CD4-positive, alpha-beta T cell treated with Interleukin-15 for 1 hour (primary cell): ENCODE data around the gene HK1.
A peak's percentile ranks its signal among the peaks of the same experiment; 100 is the strongest.

ENCODE experiments used
- DNase-seq: peaks from one replicate; pipeline ENCODE4 v3.0.0-alpha.2; 2020

The HK1 gene

DNA sequence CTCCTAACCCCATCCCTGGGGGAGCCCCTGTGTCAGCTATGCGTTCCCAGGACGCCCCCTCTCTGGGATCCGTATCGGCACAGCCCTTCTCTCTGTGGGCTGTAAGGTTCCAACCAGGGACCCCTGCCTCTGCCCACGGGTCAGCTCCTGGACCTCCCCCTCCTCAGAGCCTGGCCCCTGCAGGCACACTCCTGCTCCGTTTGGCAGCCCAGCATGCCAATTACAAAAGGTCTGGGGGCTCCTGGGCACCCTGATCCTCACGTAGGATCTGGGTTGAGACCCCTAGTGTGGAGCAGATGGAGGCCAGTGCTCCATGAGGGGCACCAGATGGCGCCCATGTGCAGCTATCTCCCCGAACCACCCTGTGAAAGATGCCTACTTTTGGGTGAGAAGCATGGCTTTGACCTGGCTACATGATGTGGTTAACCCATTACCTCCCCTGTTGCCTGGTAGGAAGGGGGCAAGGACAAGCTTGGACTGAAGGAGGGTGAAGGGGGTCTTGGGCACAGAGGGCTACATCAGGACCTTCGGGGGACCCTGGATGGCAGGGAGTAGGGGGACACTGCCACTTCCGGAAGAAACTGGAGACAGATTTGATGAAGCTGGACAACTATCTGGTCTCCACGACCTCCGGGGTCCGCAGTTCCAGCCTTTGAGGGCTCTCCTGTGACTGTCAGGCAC lies 129.5 kb downstream of the HK1 start:
- DNase-seq: peak; percentile 36

DNA sequence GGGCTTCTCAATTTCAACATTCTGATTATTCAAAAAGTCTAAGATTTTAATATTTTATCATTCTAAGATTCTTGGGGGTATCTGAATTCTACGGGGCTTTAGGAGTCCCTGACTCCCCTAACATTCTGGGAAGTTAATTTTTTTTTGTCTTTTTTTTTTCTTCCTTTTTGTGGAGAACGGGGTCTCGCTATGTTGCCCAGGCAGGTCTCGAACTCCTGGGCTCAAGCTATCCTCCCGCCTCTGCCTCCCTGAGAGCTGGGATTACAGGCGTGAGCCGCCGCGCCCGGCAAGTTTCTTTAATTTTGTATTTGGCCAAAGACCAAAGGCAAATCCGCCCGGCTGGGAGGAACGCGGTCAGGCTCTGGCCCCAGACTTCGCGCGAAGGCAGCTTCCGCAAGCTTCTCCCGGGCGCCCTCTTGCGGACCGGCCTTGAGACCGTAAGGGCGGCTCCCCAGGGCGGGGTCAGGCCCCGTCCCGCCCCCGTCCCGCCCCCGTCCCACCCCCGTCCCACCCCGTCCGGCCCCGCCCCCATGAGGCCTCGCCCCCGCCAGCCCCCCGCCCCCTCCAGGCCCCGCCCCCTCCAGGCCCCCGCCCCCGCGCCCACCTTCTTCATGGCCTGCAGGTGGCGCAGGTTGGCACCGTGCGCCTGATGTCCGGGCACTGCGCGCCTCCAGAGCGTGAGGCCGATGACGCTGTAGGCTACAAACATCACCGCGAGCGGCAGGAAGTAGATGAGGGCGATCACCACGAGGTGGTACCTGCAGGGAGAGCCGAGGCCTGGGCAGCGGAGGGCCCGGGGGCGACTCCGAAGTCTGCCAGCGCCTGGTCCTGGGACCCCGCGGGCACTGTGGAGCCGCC lies 130.3 kb downstream of the HK1 start:
- DNase-seq: peak; percentile 92

DNA sequence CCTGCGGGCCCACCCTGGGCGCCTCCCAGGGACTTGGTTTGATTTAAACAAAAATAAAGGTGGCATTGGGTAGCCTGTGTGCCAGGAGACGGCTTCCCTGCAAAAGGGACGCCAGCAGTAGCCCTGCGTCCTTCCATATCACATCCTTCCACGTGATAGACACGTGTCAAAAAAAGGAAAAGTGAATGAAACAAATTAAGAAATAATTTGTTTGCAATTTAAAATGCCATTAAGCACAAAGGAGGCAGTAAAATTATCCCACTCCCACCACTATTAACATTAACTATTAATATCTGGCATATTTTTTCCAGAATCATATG lies 130.8 kb downstream of the HK1 start:
- no peak for DNase-seq

GRCh38 chr10:69409968-69410367 lies 131.7 kb downstream of the HK1 start:
- DNase-seq: peak; percentile 60

- no peak for DNase-seq
These were observed 132.2 kb downstream of the HK1 start for GRCh38 chr10:69410487-69410886.

GRCh38 chr10:69411476-69411875 lies 133.2 kb downstream of the HK1 start:
- no peak for DNase-seq

DNA sequence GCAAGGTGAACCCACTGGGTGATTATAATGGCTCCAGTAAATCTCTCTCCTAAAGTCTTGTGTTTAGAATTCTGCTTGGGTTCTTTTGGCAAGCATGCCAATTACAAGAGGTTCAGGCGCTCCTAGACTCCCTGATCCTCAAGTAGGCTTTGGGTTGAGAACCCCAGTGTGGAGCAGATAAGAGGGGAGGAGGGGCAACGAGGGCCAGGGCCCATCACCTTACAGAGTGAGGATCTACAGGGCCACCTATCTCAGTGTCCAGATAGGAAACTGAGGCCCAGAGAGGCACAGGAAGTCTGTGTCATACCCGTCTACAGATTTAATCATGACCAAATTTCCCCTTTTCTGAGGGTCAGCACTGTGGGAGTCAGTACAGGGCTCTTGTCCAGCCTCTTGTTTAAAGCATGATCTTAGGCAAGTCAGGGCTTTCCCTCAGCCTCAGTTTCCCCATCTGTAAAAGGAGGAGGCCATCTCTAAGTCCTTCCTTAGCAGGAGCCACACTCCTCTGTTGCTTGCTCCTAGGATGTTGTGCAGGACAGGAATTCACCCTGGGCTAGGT lies 134.0 kb downstream of the HK1 start:
- DNase-seq: no peak

DNA sequence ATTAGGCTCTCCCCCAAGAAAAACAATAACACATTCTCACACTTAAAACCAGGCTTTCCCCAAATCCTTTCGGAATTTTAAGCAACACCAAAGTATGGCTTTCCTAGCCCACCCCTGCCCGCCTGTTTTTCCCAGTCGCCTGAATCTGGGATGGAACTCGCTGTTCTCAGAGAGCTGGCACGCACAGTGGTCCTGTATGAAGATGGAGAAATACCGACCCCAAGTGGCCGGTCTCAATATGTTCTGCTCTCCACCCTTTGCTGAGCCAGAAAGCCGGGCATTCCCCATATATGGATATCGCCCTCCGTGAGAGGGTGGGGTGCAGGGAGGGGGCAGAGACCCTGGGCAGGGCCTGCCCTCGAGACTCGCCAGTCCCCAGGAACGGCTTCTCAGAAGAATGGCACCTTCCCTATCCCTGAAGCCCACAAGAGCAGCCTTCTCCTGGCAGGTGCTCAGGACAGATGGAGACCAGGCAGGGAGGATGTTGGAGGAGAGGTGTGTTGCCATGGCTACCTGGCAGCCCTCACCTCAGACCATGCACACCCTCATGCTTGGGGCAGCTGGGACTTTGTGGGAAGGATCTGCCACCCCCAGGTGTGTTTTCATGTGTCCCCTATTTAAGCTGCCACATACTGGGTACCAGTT lies 135.0 kb downstream of the HK1 start:
- no peak for DNase-seq

DNA sequence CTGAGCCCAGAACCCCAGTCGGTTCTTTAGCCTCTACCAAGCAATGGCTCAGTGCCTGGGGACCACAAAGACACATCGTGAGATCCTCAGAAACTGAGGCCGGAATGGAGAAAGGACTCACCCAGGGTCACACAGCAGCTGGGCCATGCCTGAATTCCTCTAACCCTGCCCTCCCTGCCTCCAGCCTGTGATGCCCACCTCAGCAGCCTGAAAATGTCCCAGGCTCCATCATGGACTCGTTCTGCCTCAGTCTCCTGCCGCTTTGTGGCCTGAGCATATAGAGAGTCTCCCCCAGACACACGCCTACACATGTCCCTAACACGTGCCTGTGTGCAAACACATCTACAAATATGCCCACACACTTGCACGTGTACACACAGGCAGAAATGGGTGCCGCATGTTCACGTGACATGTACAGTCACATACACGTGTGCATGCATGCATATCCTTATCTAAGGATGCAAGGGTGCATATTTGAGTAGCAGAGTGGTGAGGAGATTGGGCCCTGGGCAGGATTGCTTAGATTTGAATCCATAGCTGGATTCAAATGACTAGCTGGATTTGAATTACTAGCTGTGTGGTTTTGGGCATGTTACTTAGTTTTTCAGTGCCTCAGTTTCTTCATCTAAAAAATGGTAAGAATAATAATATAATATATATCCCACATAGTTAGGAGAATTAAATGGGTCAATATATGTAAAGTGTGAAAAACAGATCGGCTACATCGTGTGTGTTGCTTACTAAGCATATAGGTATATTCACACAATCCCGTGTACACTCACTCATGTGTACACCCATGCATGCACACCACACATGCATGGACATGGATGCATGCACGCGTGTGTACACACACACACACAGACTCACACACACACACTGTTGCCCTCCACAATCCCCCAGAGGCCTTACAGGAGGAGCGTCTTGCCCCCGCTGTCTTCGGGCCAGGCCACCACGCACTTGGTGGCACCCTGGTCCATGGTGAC lies 136.0 kb downstream of the HK1 start:
- no peak for DNase-seq

DNA sequence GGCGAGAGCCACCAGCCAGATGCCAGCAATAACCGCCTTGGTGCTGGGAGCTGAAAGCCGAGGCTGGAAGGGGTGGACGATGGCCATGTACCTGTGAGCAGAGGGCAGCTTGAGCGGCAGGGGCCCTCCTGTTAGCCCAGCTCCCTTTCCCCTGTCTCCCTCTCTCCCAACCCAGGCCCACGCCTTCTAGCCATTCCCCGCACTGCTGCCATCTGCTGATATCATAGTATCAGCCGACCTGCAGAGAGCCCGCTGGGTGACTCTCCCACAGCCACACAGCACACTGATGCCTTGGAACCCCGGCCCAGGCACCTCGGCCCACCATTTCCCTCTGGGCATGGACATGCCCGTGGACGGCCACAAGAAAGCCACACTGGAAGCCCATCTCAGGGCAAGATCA lies 136.8 kb downstream of the HK1 start:
- no peak for DNase-seq

GRCh38 chr10:69415951-69416350 lies 137.7 kb downstream of the HK1 start:
- no peak for DNase-seq

DNA sequence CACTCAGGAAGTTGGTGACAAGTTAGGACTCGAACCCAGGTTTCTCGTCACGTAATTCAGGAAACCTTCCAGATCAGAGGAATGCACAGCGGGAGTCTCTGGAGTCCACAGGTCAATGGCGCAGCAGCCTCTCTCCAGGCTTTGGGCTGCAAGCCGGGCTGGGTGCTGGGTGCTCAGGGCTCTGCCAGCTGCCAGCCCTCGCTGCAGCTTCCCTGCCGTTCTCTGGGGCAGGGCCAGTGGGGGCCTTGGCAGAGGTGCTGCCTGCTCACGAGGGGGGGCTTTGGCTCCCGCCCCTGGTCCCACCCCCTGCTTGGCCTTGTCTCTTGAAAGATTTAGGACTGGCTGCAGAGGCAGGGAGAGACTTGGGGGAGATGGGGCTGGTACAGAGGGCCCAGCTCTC lies 138.4 kb downstream of the HK1 start, which contains the start of gene TACR2:
Gene TACR2 (minus strand): TSS at position 224 of the 400 bp plus-strand sequence. CDS start 595 bp downstream, outside the sequence.
- DNase-seq: no peak

GRCh38 chr10:69417542-69417941 lies 139.2 kb downstream of the HK1 start:
- no peak for DNase-seq

- DNase-seq: no peak
These were observed 139.9 kb downstream of the HK1 start for GRCh38 chr10:69418052-69418752.

DNA sequence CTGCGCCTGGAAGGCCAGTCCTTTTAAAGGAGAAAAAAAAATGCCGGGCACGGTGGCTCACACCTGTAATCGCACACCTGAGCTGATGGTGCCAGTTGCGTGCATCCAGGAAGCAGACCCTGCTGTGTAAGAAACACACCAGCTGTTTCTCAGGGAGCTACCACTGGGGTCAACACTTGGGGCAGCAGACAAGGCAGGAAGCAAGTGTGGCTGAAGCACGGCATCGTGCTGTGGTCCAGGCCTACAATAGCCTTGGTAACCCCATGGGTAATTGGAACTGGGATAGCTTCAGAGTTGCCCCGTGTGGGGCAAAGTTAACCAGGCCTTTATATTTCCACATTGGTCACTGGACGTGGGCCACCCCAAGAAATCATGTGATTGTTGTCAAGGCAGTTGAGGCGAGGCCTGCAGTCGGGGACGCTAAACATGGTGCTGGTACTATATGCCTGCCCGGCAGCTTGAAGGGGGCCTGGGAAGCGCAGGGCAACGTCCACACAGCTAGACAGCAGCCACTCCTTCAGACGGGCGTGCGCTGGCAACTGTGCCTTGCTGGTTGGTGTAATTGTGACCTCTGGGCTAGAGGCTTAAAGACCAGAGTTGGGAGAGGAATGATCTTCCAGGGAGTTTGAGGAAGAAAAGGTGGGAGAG lies 140.9 kb downstream of the HK1 start:
- DNase-seq: no peak

- DNase-seq: no peak
These were observed 141.4 kb downstream of the HK1 start for GRCh38 chr10:69419744-69420126.

DNA sequence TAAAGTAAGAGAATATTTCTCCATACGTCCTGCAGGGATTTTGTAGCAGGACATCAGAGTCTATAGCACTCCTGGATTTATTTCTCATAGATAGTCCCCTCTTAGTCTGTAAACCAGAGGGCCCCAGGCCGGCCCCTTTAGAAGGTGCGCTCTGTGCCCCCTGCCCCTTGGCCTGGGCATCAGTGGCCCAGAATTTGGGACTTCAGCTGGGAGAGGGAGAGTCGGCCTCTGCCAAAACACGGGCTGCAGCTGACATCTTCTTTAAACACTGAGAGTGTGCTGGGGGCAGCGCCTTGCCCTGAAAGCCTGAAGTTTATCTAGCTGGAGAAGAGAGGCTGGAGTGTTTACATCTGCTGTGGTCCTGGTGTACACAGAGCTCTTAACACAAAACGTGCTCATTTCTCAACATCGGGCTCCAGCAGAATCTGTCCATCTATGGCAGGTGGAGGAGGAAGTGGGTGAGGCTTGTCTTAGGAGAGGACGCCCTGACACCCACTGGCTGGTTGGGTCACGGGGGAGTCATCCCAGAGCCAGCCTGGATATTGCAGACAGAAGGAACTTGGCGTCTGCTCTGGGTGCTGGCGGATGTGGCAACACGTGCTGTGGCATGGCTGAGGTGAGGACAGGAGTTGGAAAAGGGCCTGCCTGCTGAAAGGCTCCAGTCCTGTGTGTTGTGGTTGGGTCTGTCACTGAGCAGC lies 143.5 kb downstream of the HK1 start:
- no peak for DNase-seq

DNA sequence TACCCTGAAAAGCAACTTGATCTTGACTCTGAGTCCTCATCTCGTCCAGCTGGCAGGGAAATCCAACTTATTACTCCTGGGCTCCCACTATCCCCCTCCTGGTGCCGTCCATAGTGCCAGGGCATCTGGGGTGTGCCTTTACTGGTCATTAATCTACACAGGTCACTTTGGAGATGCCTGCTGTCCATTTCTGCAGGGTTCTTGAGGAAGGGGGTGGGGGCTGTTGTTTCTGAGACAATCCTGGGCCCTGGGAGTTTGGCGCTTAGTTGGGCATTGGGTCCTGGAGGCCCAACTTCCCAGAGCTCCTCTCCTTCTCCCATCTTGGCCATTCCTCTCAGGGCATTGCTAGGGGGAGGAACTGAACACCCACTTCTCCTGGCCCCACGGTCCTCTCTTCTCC lies 144.4 kb downstream of the HK1 start:
- no peak for DNase-seq

GRCh38 chr10:69425041-69425440 lies 146.7 kb downstream of the HK1 start:
- no peak for DNase-seq

- peak; percentile 61 for DNase-seq
These were observed 147.4 kb downstream of the HK1 start for GRCh38 chr10:69425511-69426298.
